Measurements from ENCODE around the gene UTP15. TPM values are rescaled to one million over a fixed set of nuclear protein-coding genes. Genes with fewer than 3 reads are reported as not detected.

Gene UTP15
- total and polyA plus RNA-seq, 2 donors (not counting 1 experiment from before 2014, with no cell fraction given), result 13.2 to 17.0 TPM

- no peaks in the 10 kb centered on the region for H3K9me3 ChIP-seq (ENCODE audit: control insufficient read depth, insufficient read depth, low read depth, low read length)
- H3K4me1 ChIP-seq (ENCODE audit: control insufficient read depth, extremely low read depth, insufficient read depth, low read length), result peaks cover 7% of the 10 kb centered on the region
- no peak overlapping the region for H3K4me3 ChIP-seq (replicated peaks in 1 of 4; ENCODE audit: control extremely low read depth in 1 of 4, insufficient read depth in 1 of 4, low read depth in 3 of 4, low read length in 4 of 4)
- no peak overlapping the region for H3K27ac ChIP-seq (ENCODE audit: insufficient read depth, low read length)
- H2AFZ ChIP-seq (ENCODE audit: low read length), result no peak overlapping the region
- H4K20me1 ChIP-seq (ENCODE audit: control insufficient read depth, extremely low read depth, insufficient read depth, low read length), result no peaks in the 10 kb centered on the region
- peak; percentile 63 to 68 for TF ChIP-seq CTCF (conservative IDR thresholded peaks at IDR 0.05 in 1 of 2, IDR thresholded peaks at IDR 0.05 in 1 of 2; ENCODE audit: low read depth in 1 of 2, low read length in 2 of 2)
- no peak for TF ChIP-seq EZH2 (IDR thresholded peaks at IDR 0.05; ENCODE audit: low read length, missing control alignments)
- no peaks in the 10 kb centered on the region for H3K79me2 ChIP-seq (ENCODE audit: control insufficient read depth, insufficient read depth, low read length)
- no peaks in the 10 kb centered on the region for H3K36me3 ChIP-seq (ENCODE audit: control insufficient read depth, insufficient read depth, low read length)
- no peak overlapping the region for H3K9ac ChIP-seq (ENCODE audit: insufficient read depth, low read length)
- H3K4me2 ChIP-seq (ENCODE audit: extremely low read depth, insufficient read depth, low read length), result no peak overlapping the region
- peak; percentile 77 to 93 for DNase-seq (ENCODE audit: low read depth in 2 of 2)
- no peaks in the 10 kb centered on the region for H3K27me3 ChIP-seq (ENCODE audit: control insufficient read depth, insufficient read depth, low read length)
These were observed 25.7 kb downstream of the UTP15 start for GRCh38 chr5:73591102-73591695.

- Histone ChIP-seq H3K36me3 (ENCODE audit: control insufficient read depth, insufficient read depth, low read length) (no peaks in the 10 kb centered on the region), H3K9ac (ENCODE audit: insufficient read depth, low read length) (no peak overlapping the region), H3K27me3 (ENCODE audit: control insufficient read depth, insufficient read depth, low read length) (no peaks in the 10 kb centered on the region), H3K79me2 (ENCODE audit: control insufficient read depth, insufficient read depth, low read length) (no peaks in the 10 kb centered on the region), H4K20me1 (ENCODE audit: control insufficient read depth, extremely low read depth, insufficient read depth, low read length) (no peaks in the 10 kb centered on the region), H3K4me1 (ENCODE audit: control insufficient read depth, extremely low read depth, insufficient read depth, low read length) (peaks cover 7% of the 10 kb centered on the region), H3K27ac (ENCODE audit: insufficient read depth, low read length) (no peak overlapping the region), H2AFZ (ENCODE audit: low read length) (no peak overlapping the region), H3K9me3 (ENCODE audit: control insufficient read depth, insufficient read depth, low read depth, low read length) (no peaks in the 10 kb centered on the region), H3K4me3 (replicated peaks in 1 of 4; ENCODE audit: control extremely low read depth in 1 of 4, insufficient read depth in 1 of 4, low read depth in 3 of 4, low read length in 4 of 4) (no peak overlapping the region), H3K4me2 (ENCODE audit: extremely low read depth, insufficient read depth, low read length) (no peak overlapping the region)
- TF ChIP-seq CTCF (conservative IDR thresholded peaks at IDR 0.05 in 1 of 2, IDR thresholded peaks at IDR 0.05 in 1 of 2; ENCODE audit: low read depth in 1 of 2, low read length in 2 of 2) (no peak), EZH2 (IDR thresholded peaks at IDR 0.05; ENCODE audit: low read length, missing control alignments) (no peak)
- DNase-seq (ENCODE audit: low read depth in 2 of 2), result peak in 1 of 2 donors; percentile 45
These were observed 26.4 kb downstream of the UTP15 start for GRCh38 chr5:73591698-73592501.

- Histone ChIP-seq H4K20me1 (ENCODE audit: control insufficient read depth, extremely low read depth, insufficient read depth, low read length) (no peaks in the 10 kb centered on the region), H3K27me3 (ENCODE audit: control insufficient read depth, insufficient read depth, low read length) (no peaks in the 10 kb centered on the region), H3K36me3 (ENCODE audit: control insufficient read depth, insufficient read depth, low read length) (no peaks in the 10 kb centered on the region), H3K9ac (ENCODE audit: insufficient read depth, low read length) (no peak overlapping the region), H3K9me3 (ENCODE audit: control insufficient read depth, insufficient read depth, low read depth, low read length) (no peaks in the 10 kb centered on the region), H3K79me2 (ENCODE audit: control insufficient read depth, insufficient read depth, low read length) (no peaks in the 10 kb centered on the region), H3K4me1 (ENCODE audit: control insufficient read depth, extremely low read depth, insufficient read depth, low read length) (peaks cover 7% of the 10 kb centered on the region), H3K4me2 (ENCODE audit: extremely low read depth, insufficient read depth, low read length) (no peak overlapping the region), H2AFZ (ENCODE audit: low read length) (no peak overlapping the region), H3K27ac (ENCODE audit: insufficient read depth, low read length) (no peak overlapping the region), H3K4me3 (replicated peaks in 1 of 4; ENCODE audit: control extremely low read depth in 1 of 4, insufficient read depth in 1 of 4, low read depth in 3 of 4, low read length in 4 of 4) (no peak overlapping the region)
- no peak for TF ChIP-seq EZH2 (IDR thresholded peaks at IDR 0.05; ENCODE audit: low read length, missing control alignments)
- TF ChIP-seq CTCF (conservative IDR thresholded peaks at IDR 0.05 in 1 of 2, IDR thresholded peaks at IDR 0.05 in 1 of 2; ENCODE audit: low read depth in 1 of 2, low read length in 2 of 2), result no peak
- DNase-seq (ENCODE audit: low read depth in 2 of 2), result peak in 1 of 2 donors; percentile 60
These were observed 27.0 kb downstream of the UTP15 start for GRCh38 chr5:73592551-73592950.
